ENCODE results near the gene CILP2. TPM values are rescaled to one million over a fixed set of nuclear protein-coding genes. Genes with fewer than 3 reads are reported as not detected.

Gene CILP2
- total RNA-seq, 1 donor from 2014 or later = 0.98 TPM

DNA sequence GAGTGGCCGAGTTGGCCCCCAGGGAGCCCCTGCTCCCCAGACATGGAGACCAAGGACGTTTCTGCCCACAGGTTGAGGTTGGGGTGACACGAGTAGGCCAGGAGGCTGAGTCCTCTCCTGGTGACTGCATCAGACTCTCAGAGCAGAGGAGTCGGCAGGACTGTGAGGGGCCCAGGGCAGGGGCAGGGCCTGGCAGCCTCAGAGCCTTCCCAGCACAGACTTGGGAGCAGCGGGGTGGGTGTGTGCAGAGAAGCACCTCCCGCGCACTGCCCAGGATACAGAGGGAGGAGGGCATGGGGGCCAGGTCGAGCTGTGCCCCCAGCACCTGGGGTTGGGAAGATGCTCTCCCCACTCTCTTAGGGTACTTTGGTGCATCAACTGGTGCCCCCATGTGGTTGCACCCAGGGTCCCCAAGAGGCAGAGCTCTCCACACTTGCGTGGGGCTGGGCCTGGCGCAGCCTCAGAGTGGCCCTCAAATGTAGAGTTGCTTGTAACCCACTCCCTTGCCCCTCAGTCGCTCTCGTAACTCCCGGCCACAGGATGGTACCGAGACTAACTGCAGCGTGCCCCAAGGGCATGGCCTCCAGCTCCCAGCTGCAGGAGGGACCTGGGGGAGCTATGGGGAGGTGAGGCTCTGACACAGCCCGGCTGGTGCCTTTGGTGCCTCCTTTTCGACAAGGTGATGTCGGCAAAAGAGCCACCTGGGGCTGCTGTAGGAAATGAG lies 38.6 kb upstream of the CILP2 start:
- H3K27me3 ChIP-seq = no peaks in the 10 kb centered on the region

DNA sequence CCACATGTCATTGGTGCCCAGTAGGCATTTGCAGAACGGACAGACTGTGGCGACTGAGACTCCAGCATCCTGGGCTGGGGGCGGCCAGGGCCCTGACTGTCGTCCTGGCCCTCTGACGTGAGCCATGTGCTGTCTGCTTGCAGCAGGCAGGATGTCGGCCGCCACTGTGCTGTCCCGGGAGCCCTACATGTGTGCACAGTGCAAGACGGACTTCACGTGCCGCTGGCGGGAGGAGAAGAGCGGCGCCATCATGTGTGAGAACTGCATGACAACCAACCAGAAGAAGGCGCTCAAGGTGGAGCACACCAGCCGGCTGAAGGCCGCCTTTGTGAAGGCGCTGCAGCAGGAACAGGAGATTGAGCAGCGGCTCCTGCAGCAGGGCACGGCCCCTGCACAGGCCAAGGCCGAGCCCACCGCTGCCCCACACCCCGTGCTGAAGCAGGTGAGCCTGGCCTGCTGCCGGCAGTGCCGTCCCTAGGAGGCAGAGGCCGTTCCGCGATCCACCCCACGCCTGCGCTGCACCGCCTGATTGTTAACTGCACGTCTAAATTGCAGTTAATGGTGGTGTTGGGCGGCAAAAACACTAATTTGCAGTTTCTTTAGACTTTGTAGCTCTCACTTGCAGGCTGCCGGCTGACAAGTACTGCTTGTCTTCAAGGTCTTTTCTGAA lies 37.0 kb upstream of the CILP2 start:
- intact Hi-C loops (cut with DNase I) = no loop called here
- H3K4me3 ChIP-seq = no peak overlapping the region
- TF ChIP-seq POLR2AphosphoS5 (IDR thresholded peaks at IDR 0.05; ENCODE audit: insufficient read depth in 1 of 2, low read depth in 1 of 2) = no peak
- TF ChIP-seq POLR2A (IDR thresholded peaks at IDR 0.05) = no peak
- TF ChIP-seq, protein P1, sequence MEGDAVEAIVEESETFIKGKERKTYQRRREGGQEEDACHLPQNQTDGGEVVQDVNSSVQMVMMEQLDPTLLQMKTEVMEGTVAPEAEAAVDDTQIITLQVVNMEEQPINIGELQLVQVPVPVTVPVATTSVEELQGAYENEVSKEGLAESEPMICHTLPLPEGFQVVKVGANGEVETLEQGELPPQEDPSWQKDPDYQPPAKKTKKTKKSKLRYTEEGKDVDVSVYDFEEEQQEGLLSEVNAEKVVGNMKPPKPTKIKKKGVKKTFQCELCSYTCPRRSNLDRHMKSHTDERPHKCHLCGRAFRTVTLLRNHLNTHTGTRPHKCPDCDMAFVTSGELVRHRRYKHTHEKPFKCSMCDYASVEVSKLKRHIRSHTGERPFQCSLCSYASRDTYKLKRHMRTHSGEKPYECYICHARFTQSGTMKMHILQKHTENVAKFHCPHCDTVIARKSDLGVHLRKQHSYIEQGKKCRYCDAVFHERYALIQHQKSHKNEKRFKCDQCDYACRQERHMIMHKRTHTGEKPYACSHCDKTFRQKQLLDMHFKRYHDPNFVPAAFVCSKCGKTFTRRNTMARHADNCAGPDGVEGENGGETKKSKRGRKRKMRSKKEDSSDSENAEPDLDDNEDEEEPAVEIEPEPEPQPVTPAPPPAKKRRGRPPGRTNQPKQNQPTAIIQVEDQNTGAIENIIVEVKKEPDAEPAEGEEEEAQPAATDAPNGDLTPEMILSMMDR (IDR thresholded peaks at IDR 0.05) = no peak
- H3K9me3 ChIP-seq = no peaks in the 10 kb centered on the region
- no peak overlapping the region for H3K27ac ChIP-seq
- H3K27me3 ChIP-seq = no peaks in the 10 kb centered on the region
- H3K36me3 ChIP-seq = peaks cover 0 to 80% of the 10 kb centered on the region in 2 donors
- H3K4me1 ChIP-seq = no peaks in the 10 kb centered on the region
- no peak for DNase-seq (ENCODE audit: extremely low spot score in 2 of 2)

More for the DNA sequence above, 38.6 kb upstream of the CILP2 start:
- no peak for DNase-seq (ENCODE audit: extremely low spot score in 2 of 2)
- Histone ChIP-seq H3K27ac (no peak overlapping the region), H3K4me1 (no peaks in the 10 kb centered on the region), H3K9me3 (no peaks in the 10 kb centered on the region), H3K36me3 (peaks cover 0 to 74% of the 10 kb centered on the region in 2 donors), H3K4me3 (no peak overlapping the region)
- TF ChIP-seq, protein P1 (IDR thresholded peaks at IDR 0.05) = no peak
- no peak for TF ChIP-seq POLR2AphosphoS5 (IDR thresholded peaks at IDR 0.05; ENCODE audit: insufficient read depth in 1 of 2, low read depth in 1 of 2)
- TF ChIP-seq POLR2A (IDR thresholded peaks at IDR 0.05) = no peak
- intact Hi-C loops (cut with DNase I) = no loop called here

DNA sequence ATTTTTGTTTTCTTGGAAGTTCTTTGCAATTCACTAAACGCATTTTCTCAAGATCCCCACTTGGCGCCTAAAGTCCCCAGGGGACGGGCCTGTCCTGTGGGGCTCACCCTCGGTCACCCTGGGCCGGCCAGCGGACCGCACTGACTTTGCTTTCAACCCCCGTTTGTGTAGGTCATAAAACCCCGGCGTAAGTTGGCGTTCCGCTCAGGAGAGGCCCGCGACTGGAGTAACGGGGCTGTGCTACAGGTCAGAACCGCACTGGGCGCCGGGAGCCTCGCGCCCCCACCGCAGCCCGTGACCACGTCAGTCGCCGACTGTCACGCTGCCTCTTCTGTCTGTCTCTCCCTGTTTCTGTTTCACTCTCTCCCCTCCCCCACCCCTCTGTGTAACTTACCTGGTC lies 36.3 kb upstream of the CILP2 start:
- Histone ChIP-seq H3K27ac (no peak overlapping the region), H3K4me3 (no peak overlapping the region), H3K36me3 (peaks cover 0 to 74% of the 10 kb centered on the region in 2 donors), H3K9me3 (no peaks in the 10 kb centered on the region), H3K4me1 (no peaks in the 10 kb centered on the region), H3K27me3 (no peaks in the 10 kb centered on the region)
- intact Hi-C loops (cut with DNase I) = no loop called here
- TF ChIP-seq POLR2AphosphoS5 (IDR thresholded peaks at IDR 0.05; ENCODE audit: insufficient read depth in 1 of 2, low read depth in 1 of 2) (no peak), POLR2A (IDR thresholded peaks at IDR 0.05) (no peak)
- TF ChIP-seq, protein P1 (IDR thresholded peaks at IDR 0.05) = no peak
- no peak for DNase-seq (ENCODE audit: extremely low spot score in 2 of 2)

DNA sequence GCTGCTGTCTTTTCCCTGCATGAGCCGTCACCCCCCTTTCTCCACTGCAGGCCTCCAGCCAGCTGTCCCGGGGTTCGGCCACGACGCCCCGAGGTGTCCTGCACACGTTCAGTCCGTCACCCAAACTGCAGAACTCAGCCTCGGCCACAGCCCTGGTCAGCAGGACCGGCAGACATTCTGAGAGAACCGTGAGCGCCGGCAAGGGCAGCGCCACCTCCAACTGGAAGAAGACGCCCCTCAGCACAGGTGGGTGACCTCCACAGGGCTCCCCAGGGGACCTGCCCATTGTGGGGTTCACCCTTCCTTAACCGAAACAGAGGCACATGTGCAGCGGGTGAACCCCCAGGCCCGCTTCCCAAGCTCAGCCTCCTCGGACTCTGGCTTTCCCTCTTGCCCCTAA lies 35.8 kb upstream of the CILP2 start:
- Histone ChIP-seq H3K27ac (no peak overlapping the region), H3K4me3 (no peak overlapping the region), H3K27me3 (no peaks in the 10 kb centered on the region), H3K9me3 (no peaks in the 10 kb centered on the region), H3K36me3 (peaks cover 0 to 69% of the 10 kb centered on the region in 2 donors), H3K4me1 (no peaks in the 10 kb centered on the region)
- intact Hi-C loops (cut with DNase I) = no loop called here
- TF ChIP-seq, protein P1 (IDR thresholded peaks at IDR 0.05) = no peak
- DNase-seq (ENCODE audit: extremely low spot score in 2 of 2) = no peak
